Pulmonary artery endothelial cell (primary cell): Measurements from ENCODE around the gene IQCH. TPM values are rescaled to one million over a fixed set of nuclear protein-coding genes. Genes with fewer than 3 reads are reported as not detected.
"Not testable (repeated sequence)": the region's sequence is repeated elsewhere in the genome, so short reads cannot be mapped to it uniquely, and the experiment has no call there.

ENCODE experiments used
- DNase-seq: peaks from one replicate; pipeline ENCODE4 v3.0.0-alpha.2; 2011; ENCODE audit warnings: low read depth, low spot score
- total RNA-seq: library from RNA; depleted of rRNA; stranded (reverse); fragments of >200 nt; gene quantifications from 2 replicates; pipeline ENCODE4 v1.2.3, GENCODE V29; 2014

IQCH gene
- total RNA-seq, 1 donor from 2014 or later, result 2.2 TPM

GRCh38 chr15:67358391-67358790, 103.8 kb downstream of the IQCH start:
- no peak for DNase-seq

DNA sequence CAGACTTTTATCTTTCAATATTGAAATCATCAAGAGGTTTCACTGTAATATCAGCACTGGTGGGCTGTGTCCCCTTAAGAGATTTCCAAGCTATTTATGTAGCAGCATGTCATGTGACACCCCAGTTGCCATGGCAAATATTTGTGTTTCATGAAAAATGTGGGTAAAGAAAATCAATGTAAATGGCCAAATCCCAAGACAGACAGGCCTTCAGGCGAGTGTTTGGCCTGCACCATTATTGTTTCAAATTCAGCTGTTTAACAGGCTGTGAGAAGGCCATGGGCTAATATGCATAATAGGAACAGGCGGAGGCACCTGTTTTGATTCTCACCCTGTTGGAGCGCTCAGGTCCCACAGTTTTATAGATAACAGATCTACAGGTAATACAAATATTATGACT, 104.2 kb downstream of the IQCH start:
- DNase-seq, result no peak

GRCh38 chr15:67359431-67360079, 105.0 kb downstream of the IQCH start:
- no peak for DNase-seq

- no peak for DNase-seq
Measured at GRCh38 chr15:67361100-67361499, 106.5 kb downstream of the IQCH start.

- not testable (repeated sequence) for DNase-seq
Measured at GRCh38 chr15:67363712-67364111, 109.1 kb downstream of the IQCH start.

DNA sequence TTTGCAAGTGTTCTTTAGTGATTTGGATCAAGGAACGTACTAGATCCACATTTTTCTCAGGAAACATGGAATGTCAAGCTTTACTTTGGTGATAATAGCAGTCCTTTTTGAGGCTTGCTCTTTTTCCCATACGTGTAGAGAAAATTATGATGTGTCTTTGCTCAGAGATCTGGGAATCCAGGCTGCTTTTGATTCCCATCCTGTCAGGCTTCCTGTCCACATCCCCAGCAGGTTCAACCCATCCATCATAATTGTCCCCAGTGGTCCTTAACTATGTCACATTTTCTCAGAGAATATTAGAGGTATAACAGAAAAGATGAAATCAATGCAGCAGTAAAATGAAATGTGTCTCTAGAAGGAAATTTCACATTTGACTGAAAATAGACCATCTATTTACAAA, 111.4 kb downstream of the IQCH start:
- DNase-seq, result no peak

DNA sequence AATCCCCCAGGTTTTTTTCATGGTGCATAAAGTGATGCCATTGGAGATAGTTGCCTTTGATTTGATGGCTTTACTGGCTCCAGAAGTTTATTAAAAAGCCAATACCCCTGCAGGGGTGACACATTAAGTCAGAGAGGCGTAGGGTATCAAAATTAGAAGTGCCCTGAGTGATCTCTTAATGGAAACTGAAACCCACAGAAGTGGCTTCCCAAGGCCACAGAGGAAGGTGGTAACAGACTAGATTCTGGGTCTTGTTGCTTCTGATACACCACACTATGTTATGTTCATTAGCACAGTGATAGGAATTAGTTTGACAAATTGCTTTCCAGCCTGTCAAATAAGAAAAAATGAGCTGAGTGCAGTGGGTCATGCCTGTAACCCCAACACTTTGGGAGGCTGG, 112.3 kb downstream of the IQCH start:
- DNase-seq, result no peak

DNA sequence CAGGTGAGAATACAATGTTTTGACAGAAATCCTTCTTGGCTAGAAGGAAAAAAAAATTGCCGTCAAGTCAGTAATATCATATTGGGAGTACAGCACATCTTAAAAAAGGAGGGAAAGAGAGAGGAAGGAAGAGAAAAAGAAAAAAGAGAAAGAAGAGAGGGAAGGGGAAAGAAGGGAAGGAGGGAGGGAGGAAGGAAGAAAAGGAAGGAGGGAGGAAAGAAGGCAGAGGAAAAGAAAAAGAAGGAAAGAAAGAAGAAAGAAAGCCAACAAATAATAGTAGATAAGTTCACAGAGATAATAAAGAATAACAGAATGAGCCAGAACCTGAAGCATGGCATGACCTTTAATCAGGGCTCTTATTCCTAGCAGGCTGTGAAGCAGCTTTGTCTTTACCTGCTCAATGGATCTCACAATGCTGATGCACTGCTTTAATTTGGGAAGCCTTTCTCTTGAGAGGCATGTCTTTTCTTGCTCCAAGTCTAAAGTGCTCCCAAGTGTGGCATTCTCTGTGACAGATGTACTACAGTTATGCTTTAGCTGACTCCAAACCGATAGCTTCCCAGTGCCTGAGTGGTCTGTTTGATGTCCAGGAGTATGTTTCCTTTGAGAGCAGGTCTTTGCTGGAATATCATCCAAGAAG, 114.9 kb downstream of the IQCH start:
- DNase-seq, result no peak

- DNase-seq, result no peak
Measured at GRCh38 chr15:67370206-67370954, 115.8 kb downstream of the IQCH start.

DNA sequence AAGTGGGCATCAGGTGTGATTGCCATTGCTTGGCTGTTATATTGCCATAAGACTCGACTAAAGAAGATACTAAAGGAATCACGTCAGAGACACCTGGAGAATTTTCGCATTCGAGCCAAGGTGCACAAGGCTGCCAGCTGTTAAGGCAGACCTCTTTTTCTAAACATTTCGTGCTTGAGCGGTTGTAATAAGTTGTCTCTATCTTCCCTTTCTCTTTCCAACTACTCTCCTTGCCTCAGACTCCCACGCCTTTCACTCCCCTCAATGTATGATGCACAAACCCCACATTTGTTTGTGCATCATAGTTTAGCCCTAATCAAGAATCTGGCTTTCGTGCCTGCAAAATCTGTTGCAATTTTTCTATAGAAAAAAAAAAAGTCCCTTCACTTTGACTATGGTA, 118.0 kb downstream of the IQCH start:
- no peak for DNase-seq

DNA sequence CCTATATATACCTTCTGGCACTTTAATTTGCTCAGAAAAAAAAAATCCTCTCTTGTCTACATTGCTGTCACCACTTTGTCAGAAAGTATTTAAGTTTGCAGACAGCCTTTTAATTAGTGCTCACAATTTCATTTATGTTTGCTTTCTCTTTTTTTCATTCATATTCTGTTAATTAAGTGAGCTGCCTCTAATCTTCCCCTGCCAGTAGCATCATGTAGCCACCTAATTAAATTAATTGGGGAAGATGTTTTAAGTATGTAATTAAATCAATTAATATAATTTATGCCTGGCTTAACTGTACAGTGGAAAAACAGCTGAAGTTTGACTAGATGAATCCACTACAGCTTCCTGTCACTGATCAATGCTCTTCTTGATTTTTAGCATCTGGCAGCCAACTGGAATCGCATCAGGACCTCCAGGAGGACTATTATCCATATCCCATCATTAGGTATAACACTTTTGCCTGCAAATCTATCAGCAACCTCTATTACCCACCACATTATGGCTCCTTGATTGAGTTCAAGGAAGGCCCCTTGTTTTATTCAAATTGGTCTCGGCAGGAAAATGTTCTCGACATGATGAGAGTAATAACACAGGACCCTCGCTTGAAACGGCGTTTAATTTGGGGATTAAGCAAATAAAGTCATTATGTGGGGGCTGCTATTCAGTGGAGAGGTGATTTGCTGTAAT, 118.5 kb downstream of the IQCH start:
- DNase-seq, result no peak

DNA sequence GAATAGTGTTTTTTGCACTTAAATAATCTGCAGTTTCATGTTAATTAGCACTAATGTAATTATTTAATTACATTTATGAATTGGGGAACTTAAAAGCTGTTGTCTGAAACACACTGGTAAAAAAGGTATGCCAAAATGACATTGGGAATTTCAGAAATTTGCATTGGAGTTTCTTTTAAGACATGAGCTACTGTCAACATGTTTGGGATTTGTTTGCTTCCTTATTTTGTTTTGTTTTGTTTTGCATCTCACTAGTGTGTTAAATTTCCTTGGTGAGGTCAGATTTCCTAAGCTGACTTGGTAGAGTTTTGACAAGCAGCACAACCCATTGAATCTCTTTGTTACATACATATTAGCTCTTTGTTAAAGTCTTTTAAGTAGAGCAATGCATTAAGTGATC, 119.4 kb downstream of the IQCH start:
- no peak for DNase-seq

DNA sequence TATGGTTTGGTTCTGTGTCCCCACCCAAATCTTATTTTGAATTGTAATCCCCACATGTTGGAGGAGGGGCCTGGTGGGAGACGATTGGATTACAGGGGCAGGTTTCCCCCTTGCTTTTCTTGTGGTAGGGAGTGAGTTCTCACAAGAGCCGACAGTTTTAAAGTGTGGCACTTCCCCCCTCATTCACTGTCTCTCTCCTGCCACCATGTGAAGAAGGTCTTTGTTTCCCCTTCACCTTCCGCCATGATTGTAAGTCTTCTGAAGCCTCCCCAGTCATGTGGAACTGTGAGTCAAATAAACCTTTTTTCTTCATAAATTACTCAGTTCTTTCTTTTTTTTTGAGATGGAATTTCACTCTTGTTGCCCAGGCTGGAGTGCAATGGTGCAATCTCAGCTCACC, 124.9 kb downstream of the IQCH start:
- DNase-seq, result no peak

- no peak for DNase-seq
Measured at GRCh38 chr15:67380921-67381320, 126.3 kb downstream of the IQCH start.

- no peak for DNase-seq
Measured at GRCh38 chr15:67381416-67382045, 126.9 kb downstream of the IQCH start.

DNA sequence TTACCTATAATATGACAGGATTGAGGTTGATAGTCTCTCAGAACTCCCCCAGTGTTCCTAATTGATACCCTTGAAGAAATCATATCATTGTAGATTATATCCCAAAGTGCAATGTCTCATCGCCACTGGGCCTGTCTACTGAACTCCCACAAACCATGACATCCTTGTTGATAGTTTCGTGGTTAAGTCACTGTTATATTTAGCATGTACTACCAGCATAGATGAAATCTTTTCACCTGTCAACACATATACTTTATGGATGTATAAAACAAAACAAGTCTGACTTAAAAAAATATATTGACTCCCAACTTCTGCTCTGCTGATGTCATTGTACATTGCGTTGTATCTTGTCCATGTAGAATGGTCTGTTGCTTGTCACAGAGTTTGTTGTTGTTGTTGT, 128.1 kb downstream of the IQCH start:
- DNase-seq, result no peak

- DNase-seq, result no peak
Measured at GRCh38 chr15:67383899-67384298, 129.3 kb downstream of the IQCH start.

DNA sequence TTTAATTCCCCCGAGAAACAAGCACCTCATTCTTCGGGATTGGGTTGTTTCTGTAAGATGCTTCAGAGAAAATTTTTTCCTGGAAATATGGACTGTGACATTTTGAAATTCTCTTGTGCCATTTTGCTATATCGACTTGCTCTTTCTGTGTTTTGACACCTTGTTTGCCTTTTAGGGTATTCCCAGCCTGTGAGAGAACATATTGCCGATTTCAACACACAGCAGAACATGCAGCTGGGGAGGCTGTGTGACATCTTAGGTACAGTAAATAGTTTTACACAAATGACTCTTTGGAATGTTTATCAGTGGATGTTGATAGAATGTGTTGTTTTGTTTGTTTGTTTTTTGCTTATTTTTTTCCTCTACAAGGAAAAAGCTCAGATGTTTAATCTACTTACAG, 130.2 kb downstream of the IQCH start:
- DNase-seq, result no peak

DNA sequence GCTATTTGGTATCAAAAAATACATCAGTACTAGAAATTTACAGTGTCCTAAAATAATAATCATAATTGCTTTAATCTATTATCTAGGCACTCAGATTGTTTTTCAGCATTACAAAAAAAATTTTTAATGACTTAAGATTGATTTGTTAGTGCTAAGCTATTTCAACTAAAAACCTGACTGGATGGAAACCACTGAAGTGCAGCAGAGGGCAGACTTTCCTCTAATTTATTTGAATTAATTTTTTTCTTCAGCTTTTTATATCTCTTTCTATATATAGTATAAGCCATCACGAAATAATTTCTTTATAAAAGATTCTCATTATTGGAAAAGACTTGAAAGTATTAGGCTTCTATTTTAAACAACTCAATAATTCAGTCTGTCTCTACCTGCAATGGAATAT, 131.4 kb downstream of the IQCH start:
- DNase-seq, result no peak

- no peak for DNase-seq
Measured at GRCh38 chr15:67386947-67387346, 132.4 kb downstream of the IQCH start.

GRCh38 chr15:67389975-67390374, 135.4 kb downstream of the IQCH start:
- no peak for DNase-seq
